ENCODE data around the gene FEM1C.
"Not testable (repeated sequence)": the region's sequence is repeated elsewhere in the genome, so short reads cannot be mapped to it uniquely, and the experiment has no call there.

The FEM1C gene

GRCh38 chr5:115487168-115487567, 57.4 kb downstream of the FEM1C start:
- Histone ChIP-seq H3K36me3 (ENCODE audit: low read depth) (no peaks in the 10 kb centered on the region), H3K27me3 (ENCODE audit: insufficient read depth, poor library complexity, severe bottlenecking) (no peaks in the 10 kb centered on the region), H3K9me3 (ENCODE audit: severe bottlenecking) (no peaks in the 10 kb centered on the region), H3K4me3 (ENCODE audit: severe bottlenecking) (no peak overlapping the region), H3K4me1 (ENCODE audit: insufficient read depth, poor library complexity, severe bottlenecking) (no peaks in the 10 kb centered on the region), H3K27ac (ENCODE audit: poor library complexity, severe bottlenecking) (no peak overlapping the region)
- TF ChIP-seq CTCF (IDR thresholded peaks at IDR 0.05; ENCODE audit: poor library complexity, severe bottlenecking), result no peak
- DNase-seq (ENCODE audit: low spot score), result no peak
- no peak for ATAC-seq (ENCODE audit: low read depth)

GRCh38 chr5:115486728-115487127, 57.8 kb downstream of the FEM1C start:
- TF ChIP-seq CTCF (IDR thresholded peaks at IDR 0.05; ENCODE audit: poor library complexity, severe bottlenecking), result no peak
- Histone ChIP-seq H3K4me1 (ENCODE audit: insufficient read depth, poor library complexity, severe bottlenecking) (no peaks in the 10 kb centered on the region), H3K36me3 (ENCODE audit: low read depth) (no peaks in the 10 kb centered on the region), H3K4me3 (ENCODE audit: severe bottlenecking) (no peak overlapping the region), H3K9me3 (ENCODE audit: severe bottlenecking) (no peaks in the 10 kb centered on the region), H3K27me3 (ENCODE audit: insufficient read depth, poor library complexity, severe bottlenecking) (no peaks in the 10 kb centered on the region), H3K27ac (ENCODE audit: poor library complexity, severe bottlenecking) (no peak overlapping the region)
- no peak for DNase-seq (ENCODE audit: low spot score)
- no peak for ATAC-seq (ENCODE audit: low read depth)

- no peaks in the 10 kb centered on the region for H3K9me3 ChIP-seq (ENCODE audit: severe bottlenecking)
- no peak overlapping the region for H3K4me3 ChIP-seq (ENCODE audit: severe bottlenecking)
- H3K27me3 ChIP-seq (ENCODE audit: insufficient read depth, poor library complexity, severe bottlenecking), result no peaks in the 10 kb centered on the region
- TF ChIP-seq CTCF (IDR thresholded peaks at IDR 0.05; ENCODE audit: poor library complexity, severe bottlenecking), result no peak
- H3K27ac ChIP-seq (ENCODE audit: poor library complexity, severe bottlenecking), result no peak overlapping the region
- DNase-seq (ENCODE audit: low spot score) (no peak), ATAC-seq (ENCODE audit: low read depth) (no peak)
- no peaks in the 10 kb centered on the region for H3K36me3 ChIP-seq (ENCODE audit: low read depth)
- H3K4me1 ChIP-seq (ENCODE audit: insufficient read depth, poor library complexity, severe bottlenecking), result no peaks in the 10 kb centered on the region
These were observed 60.2 kb downstream of the FEM1C start for GRCh38 chr5:115484368-115484767.

- Histone ChIP-seq H3K27ac (ENCODE audit: poor library complexity, severe bottlenecking) (no peak overlapping the region), H3K4me1 (ENCODE audit: insufficient read depth, poor library complexity, severe bottlenecking) (no peaks in the 10 kb centered on the region), H3K4me3 (ENCODE audit: severe bottlenecking) (no peak overlapping the region), H3K36me3 (ENCODE audit: low read depth) (no peaks in the 10 kb centered on the region), H3K9me3 (ENCODE audit: severe bottlenecking) (no peaks in the 10 kb centered on the region), H3K27me3 (ENCODE audit: insufficient read depth, poor library complexity, severe bottlenecking) (no peaks in the 10 kb centered on the region)
- no peak for TF ChIP-seq CTCF (IDR thresholded peaks at IDR 0.05; ENCODE audit: poor library complexity, severe bottlenecking)
- DNase-seq (ENCODE audit: low spot score), result no peak
- no peak for ATAC-seq (ENCODE audit: low read depth)
These were observed 63.7 kb downstream of the FEM1C start for GRCh38 chr5:115480900-115481299.

GRCh38 chr5:115480271-115480670, 64.3 kb downstream of the FEM1C start:
- DNase-seq (ENCODE audit: low spot score), result no peak
- no peak overlapping the region for H3K4me3 ChIP-seq (ENCODE audit: severe bottlenecking)
- ATAC-seq (ENCODE audit: low read depth), result no peak
- TF ChIP-seq CTCF (IDR thresholded peaks at IDR 0.05; ENCODE audit: poor library complexity, severe bottlenecking), result no peak
- no peak overlapping the region for H3K27ac ChIP-seq (ENCODE audit: poor library complexity, severe bottlenecking)
- H3K27me3 ChIP-seq (ENCODE audit: insufficient read depth, poor library complexity, severe bottlenecking), result no peaks in the 10 kb centered on the region
- H3K9me3 ChIP-seq (ENCODE audit: severe bottlenecking), result no peaks in the 10 kb centered on the region
- no peaks in the 10 kb centered on the region for H3K36me3 ChIP-seq (ENCODE audit: low read depth)
- no peaks in the 10 kb centered on the region for H3K4me1 ChIP-seq (ENCODE audit: insufficient read depth, poor library complexity, severe bottlenecking)

GRCh38 chr5:115479166-115479873, 65.3 kb downstream of the FEM1C start:
- not testable (repeated sequence) for H3K4me1 ChIP-seq (ENCODE audit: insufficient read depth, poor library complexity, severe bottlenecking); H3K9me3 ChIP-seq (ENCODE audit: severe bottlenecking); H3K27me3 ChIP-seq (ENCODE audit: insufficient read depth, poor library complexity, severe bottlenecking); ATAC-seq (ENCODE audit: low read depth); H3K27ac ChIP-seq (ENCODE audit: poor library complexity, severe bottlenecking); H3K36me3 ChIP-seq (ENCODE audit: low read depth); H3K4me3 ChIP-seq (ENCODE audit: severe bottlenecking); DNase-seq (ENCODE audit: low spot score)
